Measurements from ENCODE around the gene MIPOL1. TPM values are rescaled to one million over a fixed set of nuclear protein-coding genes. Genes with fewer than 3 reads are reported as not detected.

The MIPOL1 gene
- total RNA-seq, 3 donors from 2014 or later (not counting 1 experiment from before 2014, with no cell fraction given) = not detected

GRCh38 chr14:37571391-37571790, 373.7 kb downstream of the MIPOL1 start:
- Mint-ChIP-seq H3K4me1 (no peaks in the 10 kb centered on the region), H3K27me3 (ENCODE audit: low read depth in 2 of 2) (no peaks in the 10 kb centered on the region), H3K4me3 (no peak overlapping the region), H3K9me3 (peaks cover 10 to 11% of the 10 kb centered on the region in 2 donors), H3K36me3 (no peaks in the 10 kb centered on the region), H3K27ac (no peak overlapping the region)
- 69% methylated on average over 4 of the region's 4 CpGs for WGBS (ENCODE audit: insufficient coverage)
- Histone ChIP-seq H3K36me3 (ENCODE audit: control insufficient read depth, insufficient read depth, low read length) (no peaks in the 10 kb centered on the region), H3K9me3 (ENCODE audit: control insufficient read depth, insufficient read depth, low read length) (peaks cover 2% of the 10 kb centered on the region), H3K27ac (ENCODE audit: low read length) (no peak overlapping the region), H3K27me3 (ENCODE audit: control insufficient read depth, insufficient read depth, low read length) (no peaks in the 10 kb centered on the region), H3K4me1 (ENCODE audit: control insufficient read depth, insufficient read depth, low read length) (no peaks in the 10 kb centered on the region), H3K4me3 (ENCODE audit: low read length) (no peak overlapping the region)
- no peak for TF ChIP-seq CTCF (IDR thresholded peaks at IDR 0.05)
- intact Hi-C loops (cut with micrococcal nuclease) = no loop called here
- no peak for ATAC-seq
- DNase-seq = no peak

GRCh38 chr14:37573356-37573755, 375.6 kb downstream of the MIPOL1 start:
- ATAC-seq = no peak
- Mint-ChIP-seq H3K4me1 (no peaks in the 10 kb centered on the region), H3K36me3 (no peaks in the 10 kb centered on the region), H3K9me3 (peaks cover 14 to 17% of the 10 kb centered on the region in 2 donors), H3K27me3 (ENCODE audit: low read depth in 2 of 2) (no peaks in the 10 kb centered on the region), H3K4me3 (no peak overlapping the region), H3K27ac (no peak overlapping the region)
- intact Hi-C loops (cut with micrococcal nuclease) = no loop called here
- H3K4me1 ChIP-seq (ENCODE audit: control insufficient read depth, insufficient read depth, low read length) = no peaks in the 10 kb centered on the region
- DNase-seq = no peak
- WGBS (ENCODE audit: insufficient coverage) = 85% methylated on average over 2 of the region's 2 CpGs
- peaks cover 2% of the 10 kb centered on the region for H3K9me3 ChIP-seq (ENCODE audit: control insufficient read depth, insufficient read depth, low read length)
- no peaks in the 10 kb centered on the region for H3K36me3 ChIP-seq (ENCODE audit: control insufficient read depth, insufficient read depth, low read length)
- H3K27ac ChIP-seq (ENCODE audit: low read length) = no peak overlapping the region
- H3K4me3 ChIP-seq (ENCODE audit: low read length) = no peak overlapping the region
- no peaks in the 10 kb centered on the region for H3K27me3 ChIP-seq (ENCODE audit: control insufficient read depth, insufficient read depth, low read length)
- TF ChIP-seq CTCF (IDR thresholded peaks at IDR 0.05) = no peak

GRCh38 chr14:37579274-37579673, 381.5 kb downstream of the MIPOL1 start:
- 60% methylated on average over 8 of the region's 9 CpGs for WGBS (ENCODE audit: insufficient coverage)
- peaks cover 0 to 3% of the 10 kb centered on the region in 2 donors for H3K27me3 Mint-ChIP-seq (ENCODE audit: low read depth in 2 of 2)
- no peak overlapping the region for H3K4me3 ChIP-seq (ENCODE audit: low read length)
- DNase-seq (no peak), ATAC-seq (no peak)
- peaks cover 11% of the 10 kb centered on the region for H3K27me3 ChIP-seq (ENCODE audit: control insufficient read depth, insufficient read depth, low read length)
- H3K4me1 ChIP-seq (ENCODE audit: control insufficient read depth, insufficient read depth, low read length) = no peaks in the 10 kb centered on the region
- no peaks in the 10 kb centered on the region for H3K36me3 ChIP-seq (ENCODE audit: control insufficient read depth, insufficient read depth, low read length)
- H3K9me3 Mint-ChIP-seq = peaks cover 9 to 12% of the 10 kb centered on the region in 2 donors
- H3K27ac Mint-ChIP-seq = no peak overlapping the region
- no peaks in the 10 kb centered on the region for H3K4me1 Mint-ChIP-seq
- intact Hi-C loops (cut with micrococcal nuclease) = no loop called here
- no peaks in the 10 kb centered on the region for H3K9me3 ChIP-seq (ENCODE audit: control insufficient read depth, insufficient read depth, low read length)
- TF ChIP-seq CTCF (IDR thresholded peaks at IDR 0.05) = no peak
- H3K36me3 Mint-ChIP-seq = no peaks in the 10 kb centered on the region
- H3K27ac ChIP-seq (ENCODE audit: low read length) = no peak overlapping the region
- no peak overlapping the region for H3K4me3 Mint-ChIP-seq

GRCh38 chr14:37580146-37580545, 382.4 kb downstream of the MIPOL1 start:
- Mint-ChIP-seq H3K4me3 (no peak overlapping the region), H3K9me3 (peaks cover 3 to 8% of the 10 kb centered on the region in 2 donors), H3K4me1 (no peaks in the 10 kb centered on the region), H3K36me3 (peaks cover under 1% of the 10 kb centered on the region), H3K27me3 (ENCODE audit: low read depth in 2 of 2) (peaks cover under 1 to 3% of the 10 kb centered on the region in 2 donors), H3K27ac (no peak overlapping the region)
- no peak for TF ChIP-seq CTCF (IDR thresholded peaks at IDR 0.05)
- H3K4me1 ChIP-seq (ENCODE audit: control insufficient read depth, insufficient read depth, low read length) = no peaks in the 10 kb centered on the region
- ATAC-seq (no peak), DNase-seq (no peak)
- H3K36me3 ChIP-seq (ENCODE audit: control insufficient read depth, insufficient read depth, low read length) = no peaks in the 10 kb centered on the region
- H3K27me3 ChIP-seq (ENCODE audit: control insufficient read depth, insufficient read depth, low read length) = peaks cover 15% of the 10 kb centered on the region
- H3K4me3 ChIP-seq (ENCODE audit: low read length) = no peak overlapping the region
- intact Hi-C loops (cut with micrococcal nuclease) = no loop called here
- 76% methylated on average over 1 of the region's 2 CpGs for WGBS (ENCODE audit: insufficient coverage)
- H3K9me3 ChIP-seq (ENCODE audit: control insufficient read depth, insufficient read depth, low read length) = no peaks in the 10 kb centered on the region
- H3K27ac ChIP-seq (ENCODE audit: low read length) = no peak overlapping the region
